ENCODE results near the gene CHST4.
"Not testable (repeated sequence)": the region's sequence is repeated elsewhere in the genome, so short reads cannot be mapped to it uniquely, and the experiment has no call there.

CHST4 gene

GRCh38 chr16:71570144-71570543, 43.9 kb downstream of the CHST4 start:
- no peak for DNase-seq

- DNase-seq = no peak
Observed at GRCh38 chr16:71572497-71573116, 46.4 kb downstream of the CHST4 start.

GRCh38 chr16:71573387-71574094, 47.3 kb downstream of the CHST4 start:
- DNase-seq = no peak

GRCh38 chr16:71574702-71575101, 48.5 kb downstream of the CHST4 start:
- DNase-seq = no peak

GRCh38 chr16:71576971-71577370, 50.7 kb downstream of the CHST4 start, which contains the start of gene TAT:
TSS of gene TAT (minus strand) at chr16:71577092. CDS start at chr16:71576415, 677 bp downstream.
- DNase-seq = no peak

- not testable (repeated sequence) for DNase-seq
Observed at GRCh38 chr16:71582553-71582848, 56.3 kb downstream of the CHST4 start.

- DNase-seq = no peak
Observed at GRCh38 chr16:71584543-71585317, 58.5 kb downstream of the CHST4 start.

GRCh38 chr16:71585318-71585703, 59.1 kb downstream of the CHST4 start:
- DNase-seq = no peak
